Muscle of leg (tissue), 11 donors: ENCODE measurements around the gene SSTR3. TPM values are rescaled to one million over a fixed set of nuclear protein-coding genes. Genes with fewer than 3 reads are reported as not detected.
A peak's percentile ranks its signal among the peaks of the same experiment; 100 is the strongest.
"Not testable (repeated sequence)": the region's sequence is repeated elsewhere in the genome, so short reads cannot be mapped to it uniquely, and the experiment has no call there.

Experiments
- DNase-seq: peaks from one replicate; pipeline ENCODE4 v3.0.0; 2013
- H3K27ac ChIP-seq: one replicate; pipeline ENCODE4 v1.5.1; 2013; ENCODE audit warnings: mild to moderate bottlenecking, low read length, control low read depth
- H3K27me3 ChIP-seq: one replicate; pipeline ENCODE4 v1.6.1; 2013; ENCODE audit warnings: low read length; ENCODE audit not compliant: control insufficient read depth, insufficient read depth
- H3K36me3 ChIP-seq: one replicate; pipeline ENCODE4 v1.6.1; 2013; ENCODE audit warnings: low read length; ENCODE audit not compliant: control insufficient read depth, insufficient read depth
- H3K4me1 ChIP-seq: one replicate; pipeline ENCODE4 v1.6.1; 2013; ENCODE audit warnings: low read length; ENCODE audit not compliant: control insufficient read depth, insufficient read depth
- H3K4me3 ChIP-seq: one replicate; pipeline ENCODE4 v1.5.1; 2013; ENCODE audit warnings: low read length, control low read depth
- H3K9me3 ChIP-seq: replicated peaks from 2 replicates; pipeline ENCODE4 v1.6.1; 2013; ENCODE audit warnings: low read depth, low read length; ENCODE audit not compliant: control insufficient read depth
- WGBS: methylation state at CpG from one replicate; pipeline ENCODE4 v1.1.5; 2013; ENCODE audit warnings: missing lambda C conversion rate; ENCODE audit not compliant: insufficient coverage; 5-methylcytosine and 5-hydroxymethylcytosine counted together
- polyA plus RNA-seq, 8 donors: library from polyadenylated mRNA; unstranded; fragments of 120-200 nt; gene quantifications; one replicate each; pipeline versions ENCODE4 v1.2.1 to v1.2.3, GENCODE V29; 2013; ENCODE audit warnings: inconsistent platforms in 1 of 8, low replicate concordance in 1 of 8; ENCODE audit not compliant: insufficient read length in 8 of 8, insufficient read depth in 1 of 8
- total RNA-seq: library from RNA; stranded (reverse); fragments of 120-200 nt; gene quantifications from one replicate; pipeline ENCODE4 v1.2.4, GENCODE V29; 2013

SSTR3 gene
- total and polyA plus RNA-seq, 9 donors: 0.04 TPM; not detected in 8

- H3K27me3 ChIP-seq: peaks cover 10% of the 10 kb centered on the region
- no peak overlapping the region for H3K4me3 ChIP-seq
- 64% methylated on average over 27 of the region's 27 CpGs for whole genome bisulfite sequencing
- DNase-seq: no peak
- no peaks in the 10 kb centered on the region for H3K9me3 ChIP-seq
- no peaks in the 10 kb centered on the region for H3K36me3 ChIP-seq
- no peak overlapping the region for H3K27ac ChIP-seq
- peaks cover 9% of the 10 kb centered on the region for H3K4me1 ChIP-seq
These were observed 21.7 kb upstream of the SSTR3 start for GRCh38 chr22:37233751-37234631.

GRCh38 chr22:37233371-37233750, 21.1 kb upstream of the SSTR3 start:
- DNase-seq, H3K4me3 ChIP-seq, H3K27ac ChIP-seq, H3K36me3 ChIP-seq, H3K27me3 ChIP-seq, H3K9me3 ChIP-seq: not testable (repeated sequence)
- H3K4me1 ChIP-seq: peaks cover 12% of the 10 kb centered on the region
- 85% methylated on average over 12 of the region's 12 CpGs for WGBS

- Histone ChIP-seq H3K27me3 (peaks cover 10% of the 10 kb centered on the region), H3K9me3 (no peaks in the 10 kb centered on the region), H3K36me3 (no peaks in the 10 kb centered on the region), H3K27ac (no peak overlapping the region), H3K4me1 (peaks cover 15% of the 10 kb centered on the region), H3K4me3 (no peak overlapping the region)
- no peak for DNase-seq
- WGBS: 87% methylated on average over 11 of the region's 15 CpGs
These were observed 20.1 kb upstream of the SSTR3 start for GRCh38 chr22:37232140-37232998.

GRCh38 chr22:37231406-37232139, 19.3 kb upstream of the SSTR3 start:
- whole genome bisulfite sequencing: 77% methylated on average over 18 of the region's 21 CpGs
- Histone ChIP-seq H3K27me3 (peaks cover 10% of the 10 kb centered on the region), H3K27ac (no peak overlapping the region)

GRCh38 chr22:37230673-37231405, 18.6 kb upstream of the SSTR3 start:
- no peak for DNase-seq
- H3K4me3 ChIP-seq: no peak overlapping the region

More at GRCh38 chr22:37231406-37232139, 19.3 kb upstream of the SSTR3 start:
- DNase-seq: no peak
- no peaks in the 10 kb centered on the region for H3K36me3 ChIP-seq
- no peak overlapping the region for H3K4me3 ChIP-seq
- H3K9me3 ChIP-seq: no peaks in the 10 kb centered on the region
- H3K4me1 ChIP-seq: peaks cover 15% of the 10 kb centered on the region

GRCh38 chr22:37229805-37230672, 17.8 kb upstream of the SSTR3 start:
- Histone ChIP-seq H3K9me3 (no peaks in the 10 kb centered on the region), H3K36me3 (no peaks in the 10 kb centered on the region), H3K27ac (no peak overlapping the region), H3K4me3 (no peak overlapping the region), H3K27me3 (peaks cover 10% of the 10 kb centered on the region), H3K4me1 (peaks cover 15% of the 10 kb centered on the region)
- 45% methylated on average over 6 of the region's 8 CpGs for WGBS
- peak; percentile 52 for DNase-seq

More at GRCh38 chr22:37230673-37231405, 18.6 kb upstream of the SSTR3 start:
- 83% methylated on average over 12 of the region's 14 CpGs for whole genome bisulfite sequencing
- Histone ChIP-seq H3K4me1 (peaks cover 15% of the 10 kb centered on the region), H3K27me3 (peaks cover 10% of the 10 kb centered on the region), H3K27ac (no peak overlapping the region), H3K36me3 (no peaks in the 10 kb centered on the region), H3K9me3 (no peaks in the 10 kb centered on the region)

GRCh38 chr22:37229012-37229804, 16.9 kb upstream of the SSTR3 start:
- DNase-seq: no peak
- H3K4me3 ChIP-seq: no peak overlapping the region
- peaks cover 15% of the 10 kb centered on the region for H3K4me1 ChIP-seq
- H3K9me3 ChIP-seq: no peaks in the 10 kb centered on the region
- H3K27me3 ChIP-seq: peaks cover 6% of the 10 kb centered on the region
- H3K36me3 ChIP-seq: no peaks in the 10 kb centered on the region
- peak overlapping the region; percentile 7 for H3K27ac ChIP-seq
- WGBS: 32% methylated on average over 6 of the region's 7 CpGs

- peaks cover 4% of the 10 kb centered on the region for H3K27me3 ChIP-seq
- H3K9me3 ChIP-seq: no peaks in the 10 kb centered on the region
- 37% methylated on average over 10 of the region's 20 CpGs for WGBS
- H3K36me3 ChIP-seq: no peaks in the 10 kb centered on the region
- H3K4me3 ChIP-seq: no peak overlapping the region
- DNase-seq: peak; percentile 70
- H3K27ac ChIP-seq: peak overlapping the region; percentile 29
- H3K4me1 ChIP-seq: peaks cover 15% of the 10 kb centered on the region
These were observed 16.1 kb upstream of the SSTR3 start for GRCh38 chr22:37228106-37229011.
